HL-60/S4 treated with retinoic acid at 250 ng/mL for 4 days and 3 days (cell line): ENCODE data around the gene CDH4.

Experiments
- in situ Hi-C: fragments of 300-500 bp; cut with MboI; formaldehyde crosslinking; loops from 2 replicates; pipeline ENCODE4 v1.7.0; 2022; ENCODE audit warnings: low sequenced_read_pairs

The CDH4 gene

DNA sequence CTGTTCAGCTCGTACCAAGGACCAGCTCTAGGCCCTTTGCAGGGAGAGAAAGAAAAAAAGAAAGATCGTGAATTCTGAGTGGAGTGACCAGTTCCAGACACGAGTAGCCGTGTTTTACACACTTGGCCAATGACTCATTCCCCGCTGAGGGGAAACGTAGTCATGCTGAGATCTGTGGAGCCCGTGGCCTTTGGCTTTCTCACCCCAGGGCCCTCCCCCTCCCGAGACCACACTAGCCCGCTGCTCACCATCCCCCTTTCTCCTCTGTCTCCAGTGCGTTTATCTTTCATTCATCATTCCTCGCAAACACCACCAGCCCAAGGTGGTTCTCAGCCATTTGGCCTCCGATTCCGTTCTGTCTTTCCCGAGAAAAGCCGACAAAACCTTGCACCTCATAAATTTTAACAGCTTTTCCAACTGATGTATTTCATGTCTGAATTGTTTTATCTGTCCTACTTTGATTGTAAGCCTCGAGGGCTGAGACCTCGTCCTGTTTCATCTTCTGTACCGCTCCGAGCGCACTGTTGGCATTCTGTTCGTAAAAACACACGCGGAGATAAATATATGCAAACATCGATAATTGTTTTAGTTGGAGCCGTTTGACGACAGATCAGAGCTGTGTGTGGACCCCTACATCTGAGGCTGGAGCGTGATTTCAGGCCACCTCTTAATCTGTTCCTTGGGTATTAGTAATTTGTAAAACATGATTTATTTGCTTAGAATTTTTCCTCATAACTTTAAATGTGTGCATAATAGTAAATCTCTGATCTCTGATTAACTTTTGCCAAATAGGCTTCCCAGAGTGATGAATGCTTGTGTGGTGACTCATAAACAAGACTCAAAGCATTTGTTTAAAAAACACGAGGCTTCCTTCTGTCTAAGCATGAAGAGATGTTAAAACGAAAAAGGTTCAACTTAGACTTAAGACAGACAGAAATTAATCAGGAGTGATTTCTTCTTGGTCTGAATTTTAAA lies 336.6 kb downstream of the CDH4 start:
- in situ Hi-C loops: no loop called here

DNA sequence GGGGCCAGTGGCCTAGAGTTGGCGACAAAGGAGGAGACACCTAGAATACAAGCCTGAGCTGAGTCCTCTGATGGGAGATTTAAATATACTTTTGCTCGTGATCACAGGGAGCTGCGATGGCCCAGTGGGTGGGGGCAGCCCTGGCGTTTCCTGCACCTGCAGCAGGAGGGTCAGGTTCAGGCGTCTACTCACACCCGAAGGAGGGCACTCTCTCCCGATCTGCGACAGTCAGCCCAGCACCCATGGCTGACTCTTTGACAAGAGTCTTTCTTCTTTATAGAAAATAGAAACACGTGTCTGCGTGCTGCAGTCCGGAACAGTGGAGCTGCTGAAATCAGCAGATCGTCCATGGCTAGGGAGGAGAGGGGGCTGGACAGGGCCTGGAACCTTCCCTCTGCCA lies 338.2 kb downstream of the CDH4 start:
- in situ Hi-C loops: no loop called here

DNA sequence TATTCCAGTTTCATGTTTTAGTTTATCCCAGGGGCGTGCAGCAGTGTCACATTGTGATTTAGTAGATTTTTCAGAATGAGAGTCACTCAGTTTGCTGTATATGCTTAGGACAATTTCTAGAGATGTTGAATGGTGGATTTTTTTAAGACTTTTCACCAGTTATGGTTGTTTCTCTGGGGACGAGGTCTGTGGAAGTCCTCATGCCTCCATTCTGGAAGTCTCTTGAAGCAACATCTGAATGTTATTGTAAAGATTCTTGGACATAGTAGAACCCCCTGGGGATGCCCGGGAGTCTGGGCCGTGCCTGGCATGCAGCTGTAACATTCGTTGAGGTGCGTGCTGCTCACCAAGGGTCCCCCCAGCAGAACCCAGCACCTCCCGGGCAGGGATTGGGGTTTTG lies 341.5 kb downstream of the CDH4 start:
- in situ Hi-C loops: no loop called here

DNA sequence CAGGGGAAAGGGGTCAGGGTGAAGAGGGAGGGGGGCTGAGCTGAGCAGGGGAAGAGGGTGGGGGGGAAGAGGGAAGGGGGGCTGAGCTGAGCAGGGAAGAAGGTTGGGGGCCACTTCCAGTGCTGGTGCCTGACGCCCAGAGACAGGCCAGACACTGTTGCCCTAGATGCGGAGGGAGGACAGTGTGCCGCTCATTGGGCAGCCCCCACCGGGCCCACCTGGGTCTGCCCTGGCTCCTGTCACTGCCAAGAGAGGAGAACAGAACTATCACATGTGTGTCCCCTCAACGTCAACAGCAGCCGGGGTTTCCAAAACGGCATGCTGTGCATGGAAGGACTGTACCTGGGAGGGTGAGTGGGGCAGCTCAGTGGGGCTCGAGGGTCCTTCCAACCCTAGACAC lies 342.1 kb downstream of the CDH4 start:
- in situ Hi-C loops: no loop called here

DNA sequence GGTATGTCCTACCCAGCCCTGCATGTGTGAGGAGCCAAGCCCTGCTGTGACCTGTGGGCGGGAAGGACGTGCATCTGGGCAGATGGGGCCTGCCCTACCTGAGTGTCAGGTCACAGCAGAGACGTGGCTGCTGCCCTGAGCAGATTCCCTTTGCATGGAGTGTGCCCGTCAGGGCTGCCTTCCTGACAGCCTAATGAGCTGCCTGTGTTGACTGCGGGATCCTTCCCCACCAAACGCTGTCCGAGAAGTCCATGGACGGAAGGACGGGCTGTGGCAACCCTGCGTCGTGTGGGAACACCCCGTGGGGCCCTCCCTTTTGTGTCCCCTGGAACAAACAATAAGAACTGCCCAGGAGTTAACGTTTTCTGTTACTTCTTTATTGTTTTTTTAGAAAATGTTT lies 343.2 kb downstream of the CDH4 start:
- in situ Hi-C loops: no loop called here

DNA sequence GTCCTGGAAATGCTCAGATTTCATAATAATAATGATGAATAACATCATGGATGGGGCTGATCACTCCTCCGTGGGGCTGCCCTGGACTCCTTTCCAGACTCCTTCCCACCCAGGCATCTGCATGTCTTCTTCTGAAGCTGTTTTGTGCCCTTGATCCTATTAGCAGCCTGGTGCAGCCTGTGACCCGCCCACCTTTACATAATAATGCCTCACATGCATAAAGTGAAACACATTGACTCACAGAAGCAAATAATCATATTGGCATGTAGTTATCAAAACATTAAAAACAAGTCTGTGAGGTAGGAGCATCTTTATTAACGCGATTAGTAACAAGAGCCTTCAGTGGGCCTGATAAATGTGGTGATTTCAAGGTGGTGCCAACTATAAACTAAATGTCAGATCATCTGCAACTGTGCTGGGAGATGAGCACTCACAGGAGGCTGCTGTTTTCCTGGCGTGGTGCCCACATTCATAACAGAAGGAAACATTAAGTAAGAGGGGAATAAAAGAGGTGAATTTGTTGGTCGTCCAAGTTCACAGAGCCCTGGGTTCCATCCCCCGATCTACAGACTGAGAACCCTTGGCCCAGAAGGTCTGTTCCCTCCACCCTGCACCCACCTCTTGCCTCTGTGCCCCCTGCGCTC lies 344.7 kb downstream of the CDH4 start:
- in situ Hi-C loops: no loop called here

DNA sequence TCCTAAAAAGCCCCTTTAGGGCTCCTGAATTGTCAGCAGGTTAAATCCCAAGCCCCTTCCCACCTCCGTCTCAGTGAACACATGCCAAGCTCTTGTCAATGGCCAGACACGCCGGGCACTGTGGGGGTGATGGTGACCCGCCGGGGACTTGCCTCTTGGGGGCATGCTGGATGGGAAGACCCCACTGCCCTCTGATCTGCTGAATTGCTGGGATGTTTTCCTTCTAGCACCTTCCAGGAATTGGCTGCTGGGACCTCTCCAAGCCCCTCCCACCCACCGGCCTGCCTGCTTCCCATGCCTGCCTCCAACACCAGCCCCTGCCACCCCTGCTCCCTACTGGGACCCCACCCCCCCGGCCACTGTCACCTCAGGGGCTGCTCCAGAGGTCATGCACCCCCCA lies 345.9 kb downstream of the CDH4 start:
- in situ Hi-C loops: no loop called here

DNA sequence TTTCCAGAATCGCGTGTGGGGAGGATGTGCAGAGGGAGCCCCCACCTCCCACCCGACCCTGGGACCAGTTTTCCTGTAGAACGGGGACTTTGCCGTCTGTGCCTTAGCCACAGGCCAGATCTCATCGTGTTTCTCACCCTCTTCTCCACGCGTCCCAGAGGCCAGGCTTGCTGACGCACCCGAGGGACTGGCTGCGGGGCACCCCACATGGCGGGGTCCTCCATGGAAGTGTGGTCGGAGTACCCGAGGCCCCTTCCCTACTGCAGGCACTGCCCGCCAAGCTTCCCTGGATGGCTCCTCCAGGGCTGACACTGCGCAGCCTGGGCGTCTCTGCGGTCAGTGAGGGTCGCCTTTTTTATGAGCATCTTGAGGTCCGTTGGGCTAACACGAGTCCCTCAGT lies 346.5 kb downstream of the CDH4 start:
- in situ Hi-C loops: no loop called here

DNA sequence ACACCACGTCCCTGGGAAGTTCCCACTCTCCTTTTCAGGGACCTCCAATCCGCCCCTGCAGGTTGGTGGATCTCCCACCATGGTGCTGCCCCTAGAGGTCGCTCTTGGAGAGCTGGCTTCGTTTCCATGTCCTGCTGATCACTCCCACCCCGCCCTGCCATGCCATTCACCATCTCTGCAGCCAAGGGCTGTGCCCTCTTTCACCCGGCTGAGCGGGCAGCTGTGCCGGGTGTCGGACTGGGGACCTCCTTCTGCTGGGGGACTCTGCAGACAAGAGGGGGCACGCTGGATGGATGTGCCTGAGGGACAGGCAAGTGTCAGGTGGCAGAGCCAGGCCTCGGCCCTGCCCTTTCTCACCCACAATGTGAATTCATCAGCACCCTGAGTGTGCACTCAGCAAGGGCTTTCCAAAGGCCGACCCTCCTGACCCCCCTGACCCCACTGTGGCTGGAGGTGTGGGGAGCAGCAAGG lies 347.0 kb downstream of the CDH4 start:
- in situ Hi-C loops: no loop called here

DNA sequence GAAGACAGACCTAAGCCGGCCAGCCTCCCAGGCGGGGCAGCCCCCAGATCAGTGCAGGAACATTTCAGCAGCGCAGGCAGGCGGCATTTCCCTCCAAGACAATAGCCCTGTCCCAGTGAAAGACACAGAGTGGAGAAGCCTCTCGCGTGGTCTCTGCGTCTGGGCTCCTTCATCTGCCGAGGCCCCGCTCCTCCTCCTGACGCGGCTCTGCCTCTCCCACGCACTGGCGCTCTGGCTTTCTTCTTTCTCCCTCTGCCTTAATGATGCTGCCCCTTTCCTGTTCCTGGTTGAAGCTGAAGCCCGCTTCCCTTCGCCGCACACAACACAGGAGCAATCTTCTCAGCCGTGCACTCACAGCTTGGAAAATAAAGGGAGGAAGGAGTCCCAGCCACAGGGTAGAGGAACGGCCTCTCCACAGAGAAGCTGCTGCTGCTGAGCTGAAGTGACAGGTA lies 347.5 kb downstream of the CDH4 start:
- in situ Hi-C loops: no loop called here

DNA sequence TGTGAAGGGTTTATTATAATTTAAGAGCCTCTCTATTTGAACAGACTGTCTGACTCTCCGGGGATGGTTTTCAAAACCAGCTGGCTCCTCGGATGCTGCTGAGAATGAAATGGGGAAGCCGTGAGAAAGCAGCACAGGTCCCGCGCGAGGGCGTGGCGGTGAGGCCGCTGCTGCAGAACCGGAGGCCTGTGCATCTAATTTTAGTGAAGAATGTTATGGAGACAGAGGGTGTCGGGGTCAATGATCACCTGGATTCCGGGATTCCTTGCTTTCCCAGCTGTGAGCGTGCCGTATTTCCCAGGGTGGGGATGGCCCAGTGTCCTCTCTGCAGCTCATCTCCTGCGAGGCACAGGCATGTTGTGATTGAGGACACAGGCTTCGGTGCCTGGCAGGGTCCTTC lies 348.0 kb downstream of the CDH4 start:
- in situ Hi-C loops: no loop called here

DNA sequence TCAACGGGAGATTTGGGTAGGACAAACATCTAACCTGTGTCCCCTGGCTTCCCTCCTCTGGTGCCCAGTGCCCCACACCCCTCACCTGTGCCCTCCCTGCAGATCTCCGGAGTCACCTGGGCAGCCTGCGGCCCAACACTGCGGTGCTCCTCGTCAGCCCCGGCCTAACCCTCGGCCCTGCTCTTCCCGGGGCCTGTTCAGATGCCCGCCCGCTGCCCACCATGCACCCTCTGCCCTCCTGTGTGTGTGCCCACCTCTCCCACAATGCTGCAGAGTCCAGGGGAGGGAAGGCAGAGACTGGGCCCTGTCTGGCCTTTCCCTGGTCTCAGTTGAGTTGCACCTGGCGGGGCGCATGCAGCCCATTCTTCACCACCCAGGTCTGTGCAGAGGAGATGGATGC lies 349.3 kb downstream of the CDH4 start:
- in situ Hi-C loops: no loop called here

DNA sequence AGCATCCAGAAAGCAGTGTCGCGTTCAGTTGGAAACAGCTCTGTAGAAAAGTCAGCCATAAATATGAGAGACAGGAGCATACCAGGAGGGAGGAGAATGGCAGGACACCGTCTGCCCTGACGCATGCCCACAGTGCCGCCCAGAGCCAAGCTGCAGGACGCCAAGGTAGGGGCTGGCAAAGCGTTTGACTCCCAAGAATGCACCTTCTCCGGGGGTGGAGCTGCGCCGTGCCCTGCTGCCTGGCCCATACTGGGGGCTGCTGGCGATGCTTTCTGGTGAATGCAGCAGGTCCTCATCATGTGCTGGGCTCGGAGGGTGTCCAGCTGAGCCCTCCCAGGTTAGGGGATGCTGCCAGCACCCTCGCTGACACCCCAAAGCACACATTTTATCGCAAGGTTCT lies 349.8 kb downstream of the CDH4 start:
- in situ Hi-C loops: no loop called here

DNA sequence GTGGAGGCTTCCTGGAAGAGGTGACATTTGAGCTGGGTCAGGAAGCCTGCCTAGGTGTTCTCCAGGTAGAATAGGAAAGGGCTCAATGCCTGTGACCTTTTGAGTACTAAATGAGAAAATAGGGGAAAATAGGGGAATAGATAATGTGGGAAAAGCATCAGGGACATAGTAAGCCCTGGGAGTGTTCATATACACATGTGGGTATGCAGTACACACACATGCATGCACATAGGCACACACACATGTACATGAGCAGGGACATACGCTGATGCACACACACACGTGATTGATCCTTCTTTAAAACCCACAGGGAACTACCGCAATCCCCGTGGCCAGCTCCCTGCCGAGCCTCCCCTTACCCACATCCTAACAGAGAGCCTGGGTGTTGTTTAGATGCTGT lies 351.7 kb downstream of the CDH4 start:
- in situ Hi-C loops: no loop called here

DNA sequence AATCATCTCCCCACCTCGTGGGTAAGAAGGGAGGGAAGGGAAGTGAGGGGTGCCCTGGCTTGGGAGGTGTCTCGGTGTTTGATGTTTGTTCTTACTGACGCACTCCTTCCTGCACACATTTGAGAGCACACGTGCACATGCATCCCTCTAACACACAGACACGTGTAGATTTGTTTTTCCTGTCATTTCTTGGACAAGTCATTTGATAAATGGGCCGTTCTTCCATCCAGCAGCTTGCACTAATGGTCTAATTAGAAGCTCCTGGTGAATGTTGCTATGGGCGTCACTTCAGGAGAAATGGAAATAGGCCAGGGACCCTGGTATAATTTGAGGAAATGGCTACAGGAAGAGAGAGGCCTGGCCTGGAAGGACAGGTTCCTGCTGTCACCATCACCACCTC lies 352.5 kb downstream of the CDH4 start:
- in situ Hi-C loops: no loop called here

DNA sequence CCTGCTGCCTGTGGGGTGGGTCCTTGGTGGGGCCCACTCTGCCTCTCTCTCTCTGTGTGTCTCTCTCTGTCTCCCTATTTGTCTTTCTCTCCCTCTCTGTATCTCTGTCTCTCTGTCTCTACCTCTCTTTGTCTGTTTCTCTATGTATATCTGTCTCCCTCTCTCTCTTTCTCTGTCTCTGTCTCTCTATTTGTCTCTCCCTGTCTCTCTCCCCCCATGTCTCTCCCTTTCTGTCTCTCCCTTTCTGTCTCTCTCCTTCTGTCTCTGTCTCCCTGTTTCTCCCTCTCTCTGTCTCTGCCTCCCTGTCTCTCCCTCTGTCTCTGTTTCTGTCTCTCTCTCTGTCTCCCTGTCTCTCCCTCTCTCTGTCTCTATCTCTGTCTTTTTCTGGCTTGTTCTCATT lies 353.2 kb downstream of the CDH4 start:
- in situ Hi-C loops: no loop called here

DNA sequence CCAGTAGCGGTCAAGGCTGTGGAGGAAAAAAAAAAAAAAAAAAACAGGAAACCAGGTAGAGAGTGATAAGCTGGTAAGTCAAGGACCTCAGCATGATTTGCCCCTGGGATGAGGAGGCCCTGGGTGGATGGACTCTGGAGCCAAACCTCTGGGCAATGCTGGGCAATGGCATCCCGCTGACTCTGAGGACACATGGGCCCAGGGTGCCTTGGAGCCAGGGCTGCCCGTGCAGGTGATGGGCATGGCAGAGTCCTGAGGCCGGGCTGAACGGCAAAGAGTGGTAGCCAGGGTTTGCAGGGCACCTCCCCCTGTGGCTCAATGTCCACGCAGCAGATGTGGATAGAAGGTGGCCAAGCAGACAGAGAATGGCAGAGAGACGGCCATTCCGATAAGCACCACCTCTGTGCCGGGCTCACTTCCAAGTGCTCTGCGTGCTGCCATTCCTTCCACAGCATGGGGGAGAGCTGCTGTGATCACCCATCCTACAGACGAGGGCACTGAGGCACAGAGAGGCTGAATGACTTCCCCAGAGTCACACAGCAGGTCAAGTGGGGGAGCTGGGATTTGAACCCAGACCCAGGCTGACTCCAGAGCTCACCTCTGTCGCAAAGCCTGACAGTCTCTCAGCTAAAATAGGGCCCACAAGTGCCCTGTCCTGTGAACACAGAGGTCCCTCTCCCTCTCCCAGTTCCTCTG lies 353.9 kb downstream of the CDH4 start:
- in situ Hi-C loops: no loop called here

DNA sequence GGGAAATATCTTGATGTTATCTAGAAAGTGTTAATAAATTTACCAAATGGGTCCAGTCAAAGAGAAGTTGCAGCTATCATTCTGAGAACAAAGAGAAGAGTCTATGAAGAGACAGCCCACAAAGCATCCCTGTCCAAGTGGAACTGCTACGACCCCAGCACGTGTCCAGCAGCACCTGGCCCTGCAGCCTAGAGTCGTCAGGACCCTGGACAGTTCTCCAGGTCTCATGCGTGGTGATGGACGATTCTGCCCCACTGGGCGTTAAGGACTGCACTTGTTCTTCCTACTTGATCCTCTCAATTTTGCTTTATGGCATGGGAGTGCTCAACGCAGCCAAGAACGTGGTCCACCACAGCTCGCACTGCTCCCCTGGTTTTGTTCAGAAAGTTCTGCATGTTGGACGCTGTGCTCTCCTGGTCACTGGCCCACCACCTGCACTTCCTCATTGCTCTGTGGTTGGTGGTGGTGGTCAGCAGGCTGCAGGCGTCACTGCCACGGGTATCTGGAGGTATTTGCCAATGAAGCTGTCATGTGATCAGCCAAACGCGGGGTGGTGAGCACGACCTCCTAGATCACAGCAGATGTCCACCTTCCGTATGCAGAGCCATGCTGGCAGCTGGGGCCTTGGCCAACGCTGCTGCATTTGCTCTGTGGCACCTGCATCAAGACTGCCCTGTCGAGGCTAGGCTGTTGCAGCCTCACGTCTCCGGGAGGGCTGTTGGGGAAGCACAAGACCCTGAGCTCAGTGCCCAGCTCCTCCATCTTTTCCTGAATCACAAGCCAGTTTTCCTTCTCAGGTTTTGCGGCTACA lies 356.4 kb downstream of the CDH4 start:
- in situ Hi-C loops: no loop called here

DNA sequence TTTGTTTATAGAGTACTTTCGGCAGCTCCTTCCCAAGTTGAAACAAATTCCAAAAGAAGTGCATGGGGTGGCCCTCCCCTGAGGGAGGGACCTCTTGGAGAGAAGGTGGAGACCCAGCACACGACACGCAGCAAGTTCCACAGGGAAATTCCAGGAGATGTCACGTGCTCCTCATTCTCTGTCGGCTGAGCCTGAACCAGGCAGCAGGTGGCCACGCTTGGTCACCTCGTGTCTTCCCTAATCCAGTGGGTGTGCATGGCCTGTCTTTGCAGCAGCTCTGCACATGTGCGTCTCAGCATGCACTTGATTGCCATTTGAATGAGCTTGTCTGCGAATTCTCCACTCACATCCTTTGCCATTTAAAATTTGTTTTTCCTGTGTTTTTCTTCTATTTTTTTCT lies 357.4 kb downstream of the CDH4 start:
- in situ Hi-C loops: no loop called here

DNA sequence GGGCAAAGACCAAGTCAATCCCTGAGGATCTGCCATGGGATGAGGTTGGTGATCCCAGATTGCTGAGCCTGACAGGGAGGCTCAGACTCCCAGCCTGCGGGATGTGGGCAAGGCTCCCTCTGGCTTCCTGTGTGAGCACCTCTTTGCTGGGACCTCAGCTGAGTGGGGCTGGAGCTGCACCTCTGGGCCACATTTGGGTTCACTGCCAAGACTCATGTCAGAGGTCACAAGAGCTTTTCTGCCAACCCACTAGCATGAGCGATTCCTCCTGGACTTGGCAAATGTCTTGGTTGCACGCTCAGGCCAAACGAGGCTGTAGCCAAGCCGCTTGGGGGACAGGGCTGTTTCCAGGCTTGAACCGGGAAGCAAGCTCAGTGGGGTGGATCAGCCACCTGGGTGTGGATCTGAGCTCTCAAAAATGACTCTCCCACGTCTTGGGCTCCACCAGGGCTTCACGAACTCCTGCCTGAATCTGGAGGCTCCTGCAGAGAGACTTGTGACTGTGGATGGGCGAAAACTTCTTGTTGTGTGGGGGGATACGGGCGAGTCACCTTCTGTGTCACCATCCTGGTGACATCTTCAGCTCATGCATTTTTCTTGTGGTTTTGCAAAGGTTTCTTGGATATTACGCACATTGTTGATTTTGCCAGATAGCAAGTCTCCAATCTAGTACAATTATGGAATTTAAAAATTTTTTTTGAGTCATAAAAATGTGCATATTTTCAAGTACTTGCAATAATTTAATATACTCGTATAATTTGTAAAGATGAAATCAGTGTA lies 359.5 kb downstream of the CDH4 start:
- in situ Hi-C loops: no loop called here
